ENCODE results near the gene PTGR1.

The PTGR1 gene

GRCh38 chr9:111599092-111599954, at the start of gene PTGR1:
PTGR1 (minus strand) TSS chr9:111599647; CDS start chr9:111597422, 2,225 bp downstream.
- peak within 1 kb of the TSS; percentile 57 for H3K4me3 ChIP-seq (ENCODE audit: low read depth, low read length)
- H3K9me3 ChIP-seq (ENCODE audit: control insufficient read depth, low read length), result no peaks in the 10 kb centered on the region
- no peaks in the 10 kb centered on the region for H3K36me3 ChIP-seq (ENCODE audit: control insufficient read depth, insufficient read depth, low read length)
- no peaks in the 10 kb centered on the region for H3K27me3 ChIP-seq (ENCODE audit: control insufficient read depth, insufficient read depth, low read length)
- H3K9ac ChIP-seq, result no peak within 1 kb of the TSS
- TF ChIP-seq CTCF (IDR thresholded peaks at IDR 0.05), result no peak
- H3K4me1 ChIP-seq, result no peaks in the 10 kb centered on the region
- peak within 1 kb of the TSS; percentile 86 for H3K4me2 ChIP-seq (ENCODE audit: low read length)
- no peaks in the 10 kb centered on the region for H3K79me2 ChIP-seq
- H2AFZ ChIP-seq, result peak within 1 kb of the TSS; percentile 96
- H3K27ac ChIP-seq, result peak within 1 kb of the TSS; percentile 78

GRCh38 chr9:111649016-111649415, 49.6 kb upstream of the PTGR1 start:
- TF ChIP-seq CTCF (IDR thresholded peaks at IDR 0.05), result no peak
- Histone ChIP-seq H3K9ac (no peak overlapping the region), H3K4me1 (no peaks in the 10 kb centered on the region), H3K27me3 (ENCODE audit: control insufficient read depth, insufficient read depth, low read length) (no peaks in the 10 kb centered on the region), H2AFZ (no peak overlapping the region), H3K27ac (no peak overlapping the region), H3K4me2 (ENCODE audit: low read length) (no peak overlapping the region), H3K36me3 (ENCODE audit: control insufficient read depth, insufficient read depth, low read length) (no peaks in the 10 kb centered on the region), H3K4me3 (ENCODE audit: low read depth, low read length) (no peak overlapping the region), H3K79me2 (no peaks in the 10 kb centered on the region), H3K9me3 (ENCODE audit: control insufficient read depth, low read length) (no peaks in the 10 kb centered on the region)

GRCh38 chr9:111648066-111648465, 48.6 kb upstream of the PTGR1 start:
- no peak overlapping the region for H2AFZ ChIP-seq
- H3K27ac ChIP-seq, result no peak overlapping the region
- no peaks in the 10 kb centered on the region for H3K79me2 ChIP-seq
- H3K27me3 ChIP-seq (ENCODE audit: control insufficient read depth, insufficient read depth, low read length), result no peaks in the 10 kb centered on the region
- TF ChIP-seq CTCF (IDR thresholded peaks at IDR 0.05), result no peak
- no peaks in the 10 kb centered on the region for H3K36me3 ChIP-seq (ENCODE audit: control insufficient read depth, insufficient read depth, low read length)
- H3K4me1 ChIP-seq, result no peaks in the 10 kb centered on the region
- no peak overlapping the region for H3K4me3 ChIP-seq (ENCODE audit: low read depth, low read length)
- H3K4me2 ChIP-seq (ENCODE audit: low read length), result no peak overlapping the region
- no peaks in the 10 kb centered on the region for H3K9me3 ChIP-seq (ENCODE audit: control insufficient read depth, low read length)
- H3K9ac ChIP-seq, result no peak overlapping the region

- H3K4me2 ChIP-seq (ENCODE audit: low read length), result no peak overlapping the region
- H3K4me3 ChIP-seq (ENCODE audit: low read depth, low read length), result no peak overlapping the region
- H3K4me1 ChIP-seq, result no peaks in the 10 kb centered on the region
- H3K9me3 ChIP-seq (ENCODE audit: control insufficient read depth, low read length), result no peaks in the 10 kb centered on the region
- no peaks in the 10 kb centered on the region for H3K27me3 ChIP-seq (ENCODE audit: control insufficient read depth, insufficient read depth, low read length)
- no peak for TF ChIP-seq CTCF (IDR thresholded peaks at IDR 0.05)
- H3K36me3 ChIP-seq (ENCODE audit: control insufficient read depth, insufficient read depth, low read length), result no peaks in the 10 kb centered on the region
- no peaks in the 10 kb centered on the region for H3K79me2 ChIP-seq
- H2AFZ ChIP-seq, result no peak overlapping the region
- H3K27ac ChIP-seq, result no peak overlapping the region
- H3K9ac ChIP-seq, result no peak overlapping the region
Observed at GRCh38 chr9:111646417-111646816, 47.0 kb upstream of the PTGR1 start.

DNA sequence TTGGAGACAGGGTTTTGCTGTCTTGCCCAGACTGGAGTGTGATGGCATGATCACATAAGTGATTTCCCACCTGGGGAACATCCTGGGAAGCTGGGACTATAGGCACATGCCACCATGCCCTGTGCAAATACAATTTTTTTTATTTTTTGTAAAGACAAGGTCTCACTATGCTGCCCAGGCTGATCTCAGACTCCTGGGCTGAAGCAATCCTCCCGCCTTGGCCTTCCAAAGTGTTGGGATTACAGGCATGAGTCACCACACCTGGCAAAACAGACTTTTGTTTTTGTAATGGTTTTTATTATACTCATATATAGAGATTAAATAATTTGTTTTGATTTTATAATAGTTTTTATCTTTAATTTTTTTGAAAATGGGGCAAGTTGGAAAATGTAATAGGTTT, 46.4 kb upstream of the PTGR1 start:
- H3K4me2 ChIP-seq (ENCODE audit: low read length), result no peak overlapping the region
- TF ChIP-seq CTCF (IDR thresholded peaks at IDR 0.05), result no peak
- no peak overlapping the region for H3K9ac ChIP-seq
- no peak overlapping the region for H3K27ac ChIP-seq
- H3K27me3 ChIP-seq (ENCODE audit: control insufficient read depth, insufficient read depth, low read length), result no peaks in the 10 kb centered on the region
- H2AFZ ChIP-seq, result no peak overlapping the region
- H3K9me3 ChIP-seq (ENCODE audit: control insufficient read depth, low read length), result no peaks in the 10 kb centered on the region
- no peaks in the 10 kb centered on the region for H3K79me2 ChIP-seq
- no peaks in the 10 kb centered on the region for H3K4me1 ChIP-seq
- no peak overlapping the region for H3K4me3 ChIP-seq (ENCODE audit: low read depth, low read length)
- no peaks in the 10 kb centered on the region for H3K36me3 ChIP-seq (ENCODE audit: control insufficient read depth, insufficient read depth, low read length)

Measured in parathyroid adenoma (tissue), 2 donors.